Fibroblast of lung (primary cell): ENCODE measurements around the gene RHBDD3.

Source experiments
- EZH2 ChIP-seq: IDR thresholded peaks from 2 replicates; pipeline ENCODE4 v1.5.1; 2012; ENCODE audit warnings: low read length, control low read depth, mild to moderate bottlenecking; ENCODE audit errors: missing control alignments
- TF ChIP-seq, protein P1 (sequence below), 2 donors: IDR thresholded peaks in 1 of 2; conservative IDR thresholded peaks in 1 of 2; 1 replicate in 1 of 2; 2 replicates in 1 of 2; pipeline ENCODE4 v1.5.1; 2011 to 2012; ENCODE audit warnings: low read length in 2 of 2, control low read depth in 1 of 2, inconsistent platforms in 1 of 2, low read depth in 1 of 2, mild to moderate bottlenecking in 1 of 2

GRCh38 chr22:29310065-29310862 is 42.5 kb upstream of the RHBDD3 start:
- TF ChIP-seq, protein P1, sequence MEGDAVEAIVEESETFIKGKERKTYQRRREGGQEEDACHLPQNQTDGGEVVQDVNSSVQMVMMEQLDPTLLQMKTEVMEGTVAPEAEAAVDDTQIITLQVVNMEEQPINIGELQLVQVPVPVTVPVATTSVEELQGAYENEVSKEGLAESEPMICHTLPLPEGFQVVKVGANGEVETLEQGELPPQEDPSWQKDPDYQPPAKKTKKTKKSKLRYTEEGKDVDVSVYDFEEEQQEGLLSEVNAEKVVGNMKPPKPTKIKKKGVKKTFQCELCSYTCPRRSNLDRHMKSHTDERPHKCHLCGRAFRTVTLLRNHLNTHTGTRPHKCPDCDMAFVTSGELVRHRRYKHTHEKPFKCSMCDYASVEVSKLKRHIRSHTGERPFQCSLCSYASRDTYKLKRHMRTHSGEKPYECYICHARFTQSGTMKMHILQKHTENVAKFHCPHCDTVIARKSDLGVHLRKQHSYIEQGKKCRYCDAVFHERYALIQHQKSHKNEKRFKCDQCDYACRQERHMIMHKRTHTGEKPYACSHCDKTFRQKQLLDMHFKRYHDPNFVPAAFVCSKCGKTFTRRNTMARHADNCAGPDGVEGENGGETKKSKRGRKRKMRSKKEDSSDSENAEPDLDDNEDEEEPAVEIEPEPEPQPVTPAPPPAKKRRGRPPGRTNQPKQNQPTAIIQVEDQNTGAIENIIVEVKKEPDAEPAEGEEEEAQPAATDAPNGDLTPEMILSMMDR (conservative IDR thresholded peaks at IDR 0.05 in 1 of 2, IDR thresholded peaks at IDR 0.05 in 1 of 2; ENCODE audit: low read depth in 1 of 2, low read length in 2 of 2), result no peak
- no peak for TF ChIP-seq EZH2
